GM18511 (cell line): Measurements from ENCODE around the gene TRIM56.
"Not testable (repeated sequence)": the region's sequence is repeated elsewhere in the genome, so short reads cannot be mapped to it uniquely, and the experiment has no call there.

Experiments used
- ATAC-seq: cut with Tn5 transposase; IDR thresholded peaks from one replicate; pipeline ENCODE4 v1.9.1; 2021; ENCODE audit warnings: mild to moderate bottlenecking, moderate library complexity; ENCODE audit not compliant: unreplicated experiment

Gene TRIM56, protein sequence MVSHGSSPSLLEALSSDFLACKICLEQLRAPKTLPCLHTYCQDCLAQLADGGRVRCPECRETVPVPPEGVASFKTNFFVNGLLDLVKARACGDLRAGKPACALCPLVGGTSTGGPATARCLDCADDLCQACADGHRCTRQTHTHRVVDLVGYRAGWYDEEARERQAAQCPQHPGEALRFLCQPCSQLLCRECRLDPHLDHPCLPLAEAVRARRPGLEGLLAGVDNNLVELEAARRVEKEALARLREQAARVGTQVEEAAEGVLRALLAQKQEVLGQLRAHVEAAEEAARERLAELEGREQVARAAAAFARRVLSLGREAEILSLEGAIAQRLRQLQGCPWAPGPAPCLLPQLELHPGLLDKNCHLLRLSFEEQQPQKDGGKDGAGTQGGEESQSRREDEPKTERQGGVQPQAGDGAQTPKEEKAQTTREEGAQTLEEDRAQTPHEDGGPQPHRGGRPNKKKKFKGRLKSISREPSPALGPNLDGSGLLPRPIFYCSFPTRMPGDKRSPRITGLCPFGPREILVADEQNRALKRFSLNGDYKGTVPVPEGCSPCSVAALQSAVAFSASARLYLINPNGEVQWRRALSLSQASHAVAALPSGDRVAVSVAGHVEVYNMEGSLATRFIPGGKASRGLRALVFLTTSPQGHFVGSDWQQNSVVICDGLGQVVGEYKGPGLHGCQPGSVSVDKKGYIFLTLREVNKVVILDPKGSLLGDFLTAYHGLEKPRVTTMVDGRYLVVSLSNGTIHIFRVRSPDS

GRCh38 chr7:101085162-101085964 is at the start of gene TRIM56:
TSS of gene TRIM56 (plus strand) at chr7:101085481. CDS start at chr7:101087313, 1,832 bp downstream.
- ATAC-seq = peak; percentile 90

DNA sequence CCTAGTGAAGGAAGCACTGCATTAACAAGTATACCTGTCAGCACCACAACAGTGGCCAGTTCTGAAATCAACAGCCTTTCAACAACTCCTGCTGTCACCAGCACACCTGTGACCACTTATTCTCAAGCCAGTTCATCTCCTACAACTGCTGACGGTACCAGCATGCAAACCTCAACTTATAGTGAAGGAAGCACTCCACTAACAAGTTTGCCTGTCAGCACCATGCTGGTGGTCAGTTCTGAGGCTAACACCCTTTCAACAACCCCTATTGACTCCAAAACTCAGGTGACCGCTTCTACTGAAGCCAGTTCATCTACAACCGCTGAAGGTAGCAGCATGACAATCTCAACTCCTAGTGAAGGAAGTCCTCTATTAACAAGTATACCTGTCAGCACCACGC is 49.3 kb upstream of the TRIM56 start:
- no peak for ATAC-seq

GRCh38 chr7:101041283-101041682 is 44.0 kb upstream of the TRIM56 start:
- ATAC-seq = not testable (repeated sequence)

- ATAC-seq = no peak
Observed at GRCh38 chr7:101058355-101058754, 26.9 kb upstream of the TRIM56 start.

- ATAC-seq = no peak
Observed at GRCh38 chr7:101059620-101059942, 25.7 kb upstream of the TRIM56 start.

DNA sequence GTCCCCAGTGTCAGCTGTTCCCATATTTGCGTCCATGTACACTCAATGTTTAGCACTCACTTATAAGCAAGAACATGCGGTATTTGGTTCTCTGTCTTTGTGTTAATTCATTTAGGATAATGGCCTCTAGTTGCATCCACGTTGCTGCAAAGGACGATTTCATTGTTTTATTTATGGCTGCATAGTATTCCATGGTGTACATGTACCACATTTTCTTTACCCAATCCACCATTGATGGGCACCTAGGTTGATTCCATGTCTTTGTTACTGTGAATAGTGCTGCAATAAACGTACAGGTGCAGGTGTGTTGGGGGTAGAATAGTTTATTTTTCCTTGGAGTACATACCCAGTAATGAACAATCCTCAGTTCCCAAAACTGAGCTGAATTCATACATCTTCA is 24.3 kb upstream of the TRIM56 start:
- no peak for ATAC-seq

GRCh38 chr7:101064176-101064550 is 21.1 kb upstream of the TRIM56 start:
- not testable (repeated sequence) for ATAC-seq

DNA sequence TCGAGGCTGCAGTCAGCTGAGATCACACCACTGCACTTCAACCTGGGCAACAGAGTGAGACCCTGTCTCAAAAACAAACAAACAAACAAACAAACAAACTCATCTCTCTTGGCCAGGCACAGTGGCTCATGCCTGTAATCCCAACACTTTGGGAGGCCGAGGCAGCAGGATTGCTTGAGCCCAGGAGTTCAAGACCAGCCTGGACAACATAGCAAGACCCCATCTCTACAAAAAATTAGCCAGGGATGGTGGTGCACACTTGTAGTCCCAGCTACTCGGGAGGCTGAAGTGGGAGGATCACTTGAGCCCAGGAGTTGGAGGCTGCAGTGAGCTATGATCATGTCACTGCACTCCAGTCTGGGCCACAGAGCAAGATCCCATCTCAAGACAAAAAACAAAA is 20.1 kb upstream of the TRIM56 start:
- ATAC-seq = not testable (repeated sequence)

- ATAC-seq = no peak
Observed at GRCh38 chr7:101066141-101066832, 19.0 kb upstream of the TRIM56 start.

- no peak for ATAC-seq
Observed at GRCh38 chr7:101066833-101067177, 18.5 kb upstream of the TRIM56 start.

DNA sequence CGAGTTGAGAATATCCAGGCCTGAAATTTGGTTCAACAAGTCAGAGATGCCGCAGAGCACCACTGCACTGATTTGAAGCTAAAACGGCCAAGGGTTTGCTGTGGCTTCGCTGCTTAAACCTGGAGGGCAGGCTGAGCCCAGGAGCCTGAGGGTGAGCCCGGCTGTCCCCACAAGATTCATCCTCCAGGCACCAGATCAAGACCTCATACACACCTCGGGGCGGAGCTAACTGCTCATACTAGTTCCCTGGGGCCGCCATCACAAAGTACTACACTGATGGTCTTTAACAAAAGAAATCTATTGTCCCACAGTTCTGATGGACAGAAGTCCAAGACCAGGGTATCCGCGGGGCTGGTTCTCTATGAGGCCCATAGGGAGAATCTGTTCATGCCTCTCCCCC is 16.9 kb upstream of the TRIM56 start:
- no peak for ATAC-seq

- ATAC-seq = not testable (repeated sequence)
Observed at GRCh38 chr7:101071362-101072104, 13.7 kb upstream of the TRIM56 start.

GRCh38 chr7:101075646-101076045 is 9.6 kb upstream of the TRIM56 start:
- ATAC-seq = no peak

DNA sequence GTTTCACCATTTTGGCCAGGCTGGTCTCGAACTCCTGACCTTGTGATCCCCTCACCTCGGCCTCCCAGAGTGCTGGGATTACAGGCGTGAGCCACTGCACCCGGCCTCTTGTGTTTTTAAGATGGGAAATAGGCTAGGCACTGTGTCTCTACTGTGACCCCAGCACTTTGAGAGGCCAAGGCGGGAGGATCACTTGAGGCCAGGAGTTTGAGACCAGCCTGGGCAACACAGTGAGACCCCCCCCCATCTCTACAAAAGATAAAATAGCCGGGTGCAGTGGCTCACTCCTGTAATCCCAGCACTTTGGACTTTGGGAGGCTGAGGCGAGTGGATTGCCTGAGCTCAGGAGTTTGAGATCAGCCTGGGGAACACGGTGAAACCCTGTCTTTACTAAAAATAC is 9.1 kb upstream of the TRIM56 start:
- ATAC-seq = not testable (repeated sequence)

- ATAC-seq = peak; percentile 86
Observed at GRCh38 chr7:101077303-101078086, 7.8 kb upstream of the TRIM56 start.

- no peak for ATAC-seq
Observed at GRCh38 chr7:101081432-101081831, 3.8 kb upstream of the TRIM56 start.

- no peak for ATAC-seq
Observed at GRCh38 chr7:101084865-101085161, 468 bp upstream of the TRIM56 start.

- no peak for ATAC-seq
Observed at GRCh38 chr7:101087334-101088068, 2.2 kb downstream of the TRIM56 start.

DNA sequence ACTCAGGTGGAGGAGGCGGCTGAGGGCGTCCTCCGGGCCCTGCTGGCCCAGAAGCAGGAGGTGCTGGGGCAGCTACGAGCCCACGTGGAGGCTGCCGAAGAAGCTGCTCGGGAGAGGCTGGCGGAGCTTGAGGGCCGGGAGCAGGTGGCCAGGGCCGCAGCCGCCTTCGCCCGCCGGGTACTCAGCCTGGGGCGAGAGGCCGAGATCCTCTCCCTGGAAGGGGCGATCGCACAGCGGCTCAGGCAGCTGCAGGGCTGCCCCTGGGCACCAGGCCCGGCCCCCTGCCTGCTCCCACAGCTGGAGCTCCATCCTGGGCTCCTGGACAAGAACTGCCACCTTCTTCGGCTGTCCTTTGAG is 2.8 kb downstream of the TRIM56 start:
- ATAC-seq = no peak
